ENCODE measurements around the gene MATCAP1.

The MATCAP1 gene

GRCh38 chr16:67156143-67156844, 27.5 kb downstream of the MATCAP1 start:
- DNase-seq (ENCODE audit: low read depth) = no peak

- DNase-seq (ENCODE audit: low read depth) = peak; percentile 57
Observed at GRCh38 chr16:67155295-67156142, 28.2 kb downstream of the MATCAP1 start.

GRCh38 chr16:67154578-67155294, 29.0 kb downstream of the MATCAP1 start:
- DNase-seq (ENCODE audit: low read depth) = no peak

- DNase-seq (ENCODE audit: low read depth) = no peak
Observed at GRCh38 chr16:67151431-67152097, 32.2 kb downstream of the MATCAP1 start.

GRCh38 chr16:67150833-67151396, 32.8 kb downstream of the MATCAP1 start, which contains the start of gene B3GNT9:
Gene B3GNT9, minus strand, starts transcription at chr16:67150998. Its CDS starts 513 bp downstream, at chr16:67150485.
- DNase-seq (ENCODE audit: low read depth) = peak; percentile 71

- DNase-seq (ENCODE audit: low read depth) = peak; percentile 76
Observed at GRCh38 chr16:67150047-67150832, 33.5 kb downstream of the MATCAP1 start.

GRCh38 chr16:67149276-67150046, 34.3 kb downstream of the MATCAP1 start:
- DNase-seq (ENCODE audit: low read depth) = no peak

GRCh38 chr16:67148656-67149275, 35.0 kb downstream of the MATCAP1 start:
- DNase-seq (ENCODE audit: low read depth) = no peak

GRCh38 chr16:67148221-67148620, 35.5 kb downstream of the MATCAP1 start:
- DNase-seq (ENCODE audit: low read depth) = no peak

- DNase-seq (ENCODE audit: low read depth) = no peak
Observed at GRCh38 chr16:67147437-67148140, 36.2 kb downstream of the MATCAP1 start.

- peak; percentile 30 for DNase-seq (ENCODE audit: low read depth)
Observed at GRCh38 chr16:67146523-67147357, 37.0 kb downstream of the MATCAP1 start.

- no peak for DNase-seq (ENCODE audit: low read depth)
Observed at GRCh38 chr16:67145746-67146145, 38.0 kb downstream of the MATCAP1 start.

- DNase-seq (ENCODE audit: low read depth) = no peak
Observed at GRCh38 chr16:67144943-67145342, 38.8 kb downstream of the MATCAP1 start.

GRCh38 chr16:67142342-67142741, 41.4 kb downstream of the MATCAP1 start:
- no peak for DNase-seq (ENCODE audit: low read depth)

- no peak for DNase-seq (ENCODE audit: low read depth)
Observed at GRCh38 chr16:67141391-67141790, 42.4 kb downstream of the MATCAP1 start.

GRCh38 chr16:67137605-67138004, 46.2 kb downstream of the MATCAP1 start:
- peak; percentile 92 for DNase-seq (ENCODE audit: low read depth)

- DNase-seq (ENCODE audit: low read depth) = no peak
Observed at GRCh38 chr16:67129422-67129821, 54.3 kb downstream of the MATCAP1 start.

GRCh38 chr16:67128887-67129286, 54.9 kb downstream of the MATCAP1 start:
- no peak for DNase-seq (ENCODE audit: low read depth)

Data from amniotic epithelial cell (primary cell).